CD8-positive, alpha-beta memory T cell (primary cell): ENCODE measurements around the gene TRMT2A. TPM values are rescaled to one million over a fixed set of nuclear protein-coding genes. Genes with fewer than 3 reads are reported as not detected.

Experiments
- CTCF ChIA-PET: fragments of 350-600 bp; sonication (Branson Sonifier 250); formaldehyde crosslinking; loops from one replicate; lab custom pipeline; 2021; ENCODE audit warnings: antibody characterized with exemption; lab: Charles Lee
- POLR2A ChIA-PET: fragments of 350-600 bp; sonication (Branson Sonifier 250); formaldehyde crosslinking; loops from one replicate; lab custom pipeline; 2021; ENCODE audit warnings: antibody characterized with exemption; lab: Charles Lee
- DNase-seq, 5 donors: peaks; one replicate each; pipeline versions ENCODE4 v3.0.0 to v3.0.0-alpha.2; 2020 to 2022; ENCODE audit warnings: mixed read lengths in 1 of 5
- H3K27ac ChIP-seq: one replicate; pipeline ENCODE4 v1.7.0; 2013; ENCODE audit warnings: low read depth, mild to moderate bottlenecking, low read length, moderate library complexity
- H3K27me3 ChIP-seq: 2 replicates; pipeline ENCODE4 v1.7.0; 2013; ENCODE audit warnings: low read length, mild to moderate bottlenecking; ENCODE audit not compliant: insufficient read depth, poor library complexity, severe bottlenecking
- H3K36me3 ChIP-seq: 2 replicates; pipeline ENCODE4 v1.7.0; 2013; ENCODE audit warnings: mild to moderate bottlenecking, low read length, moderate library complexity; ENCODE audit not compliant: insufficient read depth
- H3K4me1 ChIP-seq: 2 replicates; pipeline ENCODE4 v1.7.0; 2013; ENCODE audit warnings: mild to moderate bottlenecking, low read length, moderate library complexity; ENCODE audit not compliant: insufficient read depth
- H3K4me3 ChIP-seq: 2 replicates; pipeline ENCODE4 v1.7.0; 2013; ENCODE audit warnings: mild to moderate bottlenecking, low read length
- H3K9me3 ChIP-seq: 2 replicates; pipeline ENCODE4 v1.7.0; 2013; ENCODE audit warnings: mild to moderate bottlenecking, low read length
- H3K27ac Mint-ChIP-seq, 8 donors: one replicate each; pipeline ENCODE4 v1.8.0; 2020 to 2021; ENCODE audit warnings: mixed read lengths in 8 of 8, mild to moderate bottlenecking in 6 of 8, inconsistent platforms in 3 of 8, moderate library complexity in 3 of 8
- H3K27me3 Mint-ChIP-seq, 2 donors: one replicate each; pipeline ENCODE4 v1.8.0; 2020 to 2021; ENCODE audit warnings: mixed read lengths in 2 of 2, mild to moderate bottlenecking in 1 of 2, moderate library complexity in 1 of 2
- H3K36me3 Mint-ChIP-seq, 3 donors: one replicate each; pipeline ENCODE4 v1.8.0; 2020 to 2021; ENCODE audit warnings: mixed read lengths in 3 of 3, inconsistent platforms in 1 of 3, mild to moderate bottlenecking in 1 of 3
- H3K4me1 Mint-ChIP-seq, 3 donors: one replicate each; pipeline ENCODE4 v1.8.0; 2020 to 2021; ENCODE audit warnings: mixed read lengths in 3 of 3, inconsistent platforms in 1 of 3, mild to moderate bottlenecking in 1 of 3
- H3K4me3 Mint-ChIP-seq, 7 donors: one replicate each; pipeline ENCODE4 v1.8.0; 2020 to 2021; ENCODE audit warnings: mixed read lengths in 7 of 7, mild to moderate bottlenecking in 6 of 7, moderate library complexity in 4 of 7, inconsistent platforms in 2 of 7
- H3K9me3 Mint-ChIP-seq, 5 donors: one replicate each; pipeline ENCODE4 v1.8.0; 2020 to 2022; ENCODE audit warnings: mixed read lengths in 5 of 5, mild to moderate bottlenecking in 3 of 5, moderate library complexity in 2 of 5, inconsistent platforms in 1 of 5
- polyA plus RNA-seq: library from polyadenylated mRNA; unstranded; fragments of 300-500 nt; fragmentation: Illumina TruSeq; gene quantifications from one replicate; pipeline ENCODE4 v1.2.3, GENCODE V29; 2021
- total RNA-seq, 2 experiments: library from RNA; stranded (reverse); gene quantifications; one replicate each; pipeline ENCODE4 v1.2.3, GENCODE V29; 2021

Gene TRMT2A
- total and polyA plus RNA-seq, 3 experiments from 2014 or later = 35.6 to 121 (median 108) TPM

DNA sequence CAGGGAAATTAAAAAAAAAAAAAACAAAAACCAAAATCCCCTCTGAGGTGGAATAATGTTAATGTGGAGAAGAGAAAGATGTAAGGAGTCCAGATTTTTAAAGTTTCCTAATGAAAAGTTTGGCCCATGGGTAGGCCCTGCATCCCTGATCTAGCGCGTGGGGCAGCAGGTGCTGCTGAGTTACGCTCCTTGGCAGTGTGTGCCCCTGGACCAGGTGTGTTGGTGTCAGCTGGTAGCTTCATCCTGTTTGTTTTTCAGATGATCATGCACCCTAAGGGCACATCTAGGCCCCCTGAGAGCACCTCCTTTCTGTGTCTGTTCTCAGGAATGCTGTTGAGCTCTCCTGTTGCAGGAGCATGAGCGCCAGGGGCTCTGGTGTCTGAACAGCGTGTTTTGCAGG lies 30.3 kb downstream of the TRMT2A start:
- H3K9me3 Mint-ChIP-seq = no peaks in the 10 kb centered on the region
- H3K27ac ChIP-seq = no peak overlapping the region
- no peak for DNase-seq
- H3K27me3 ChIP-seq = no peaks in the 10 kb centered on the region
- peak overlapping the region in 6 of 8 donors; percentile 34 to 90 (median 80) for H3K27ac Mint-ChIP-seq
- CTCF ChIA-PET = no interaction called here
- peaks cover 63% of the 10 kb centered on the region for H3K36me3 ChIP-seq
- peaks cover 83 to 95% (median 89%) of the 10 kb centered on the region in 3 donors for H3K4me1 Mint-ChIP-seq
- peaks cover 79% of the 10 kb centered on the region for H3K4me1 ChIP-seq
- peak overlapping the region in 5 of 7 donors; percentile 74 to 83 (median 76) for H3K4me3 Mint-ChIP-seq
- H3K9me3 ChIP-seq = no peaks in the 10 kb centered on the region
- POLR2A ChIA-PET = interaction anchor here (0.7 kb wide), 1 partner anchor 66 kb away, joined by 8 read pairs; no protein-coding TSS in a partner anchor
- peaks cover 0 to 5% of the 10 kb centered on the region in 2 donors for H3K27me3 Mint-ChIP-seq
- H3K36me3 Mint-ChIP-seq = peaks cover 22 to 64% (median 34%) of the 10 kb centered on the region in 3 donors
- no peak overlapping the region for H3K4me3 ChIP-seq

GRCh38 chr22:20086101-20086599 lies 30.9 kb downstream of the TRMT2A start:
- peak overlapping the region; percentile 11 for H3K27ac ChIP-seq
- Mint-ChIP-seq H3K4me1 (peaks cover 83 to 95% (median 89%) of the 10 kb centered on the region in 3 donors), H3K9me3 (no peaks in the 10 kb centered on the region), H3K27ac (peak overlapping the region in 5 of 8 donors; percentile 13 to 71 (median 33)), H3K27me3 (peaks cover 0 to 5% of the 10 kb centered on the region in 2 donors), H3K4me3 (no peak overlapping the region), H3K36me3 (peaks cover 18 to 58% (median 28%) of the 10 kb centered on the region in 3 donors)
- POLR2A ChIA-PET = interaction anchor here (0.7 kb wide), 1 partner anchor 67 kb away, joined by 8 read pairs; no protein-coding TSS in a partner anchor
- CTCF ChIA-PET = no interaction called here
- no peaks in the 10 kb centered on the region for H3K9me3 ChIP-seq
- peaks cover 57% of the 10 kb centered on the region for H3K36me3 ChIP-seq
- no peak overlapping the region for H3K4me3 ChIP-seq
- H3K27me3 ChIP-seq = no peaks in the 10 kb centered on the region
- DNase-seq = no peak
- peaks cover 79% of the 10 kb centered on the region for H3K4me1 ChIP-seq

- Histone ChIP-seq H3K9me3 (no peaks in the 10 kb centered on the region), H3K27ac (peak overlapping the region; percentile 70), H3K27me3 (no peaks in the 10 kb centered on the region), H3K4me1 (peaks cover 78% of the 10 kb centered on the region), H3K4me3 (no peak overlapping the region), H3K36me3 (peaks cover 52% of the 10 kb centered on the region)
- peaks cover 0 to 5% of the 10 kb centered on the region in 2 donors for H3K27me3 Mint-ChIP-seq
- ChIA-PET CTCF (no interaction called here), POLR2A (no interaction called here)
- no peak overlapping the region for H3K4me3 Mint-ChIP-seq
- H3K4me1 Mint-ChIP-seq = peaks cover 83 to 95% (median 89%) of the 10 kb centered on the region in 3 donors
- H3K27ac Mint-ChIP-seq = peak overlapping the region in 4 of 8 donors; percentile 35 to 77 (median 46)
- peaks cover 16 to 55% (median 27%) of the 10 kb centered on the region in 3 donors for H3K36me3 Mint-ChIP-seq
- no peak for DNase-seq
- H3K9me3 Mint-ChIP-seq = no peaks in the 10 kb centered on the region
Observed at GRCh38 chr22:20085651-20086050, 31.4 kb downstream of the TRMT2A start.

- DNase-seq = no peak
- Mint-ChIP-seq H3K9me3 (no peaks in the 10 kb centered on the region), H3K4me3 (peak overlapping the region in 3 of 7 donors; percentile 15 to 70 (median 47)), H3K27me3 (peaks cover 0 to 3% of the 10 kb centered on the region in 2 donors), H3K4me1 (peaks cover 76 to 89% (median 82%) of the 10 kb centered on the region in 3 donors), H3K27ac (peak overlapping the region in 5 of 8 donors; percentile 12 to 81 (median 44)), H3K36me3 (peaks cover 10 to 48% (median 21%) of the 10 kb centered on the region in 3 donors)
- H3K36me3 ChIP-seq = peaks cover 44% of the 10 kb centered on the region
- no peaks in the 10 kb centered on the region for H3K27me3 ChIP-seq
- CTCF ChIA-PET = no interaction called here
- peaks cover 71% of the 10 kb centered on the region for H3K4me1 ChIP-seq
- H3K9me3 ChIP-seq = no peaks in the 10 kb centered on the region
- peak overlapping the region; percentile 70 for H3K27ac ChIP-seq
- POLR2A ChIA-PET = no interaction called here
- no peak overlapping the region for H3K4me3 ChIP-seq
Observed at GRCh38 chr22:20084547-20085413, 32.2 kb downstream of the TRMT2A start.

GRCh38 chr22:20083891-20084546 lies 33.0 kb downstream of the TRMT2A start:
- H3K27me3 ChIP-seq = no peaks in the 10 kb centered on the region
- H3K9me3 ChIP-seq = no peaks in the 10 kb centered on the region
- Mint-ChIP-seq H3K4me1 (peaks cover 70 to 86% (median 75%) of the 10 kb centered on the region in 3 donors), H3K9me3 (no peaks in the 10 kb centered on the region), H3K27me3 (peaks cover 0 to 3% of the 10 kb centered on the region in 2 donors), H3K27ac (peak overlapping the region in 6 of 8 donors; percentile 14 to 87 (median 54)), H3K36me3 (peaks cover 5 to 44% (median 21%) of the 10 kb centered on the region in 3 donors), H3K4me3 (peak overlapping the region in 3 of 7 donors; percentile 12 to 91 (median 58))
- ChIA-PET CTCF (no interaction called here), POLR2A (no interaction called here)
- no peak for DNase-seq
- H3K36me3 ChIP-seq = peaks cover 36% of the 10 kb centered on the region
- H3K27ac ChIP-seq = peak overlapping the region; percentile 70
- H3K4me3 ChIP-seq = no peak overlapping the region
- H3K4me1 ChIP-seq = peaks cover 64% of the 10 kb centered on the region

- Mint-ChIP-seq H3K36me3 (peaks cover 5 to 37% (median 18%) of the 10 kb centered on the region in 3 donors), H3K4me1 (peaks cover 65 to 79% (median 69%) of the 10 kb centered on the region in 3 donors), H3K4me3 (peak overlapping the region in 6 of 7 donors; percentile 7 to 91 (median 66)), H3K27ac (peak overlapping the region; percentile 3 to 88 (median 76)), H3K27me3 (peaks cover 0 to 3% of the 10 kb centered on the region in 2 donors), H3K9me3 (no peaks in the 10 kb centered on the region)
- ChIA-PET CTCF (interaction anchor here (2.8 kb wide), 1 partner anchor 8 kb away, joined by 9 read pairs; no protein-coding TSS in a partner anchor), POLR2A (no interaction called here)
- Histone ChIP-seq H3K36me3 (peaks cover 29% of the 10 kb centered on the region), H3K4me1 (peaks cover 63% of the 10 kb centered on the region), H3K9me3 (no peaks in the 10 kb centered on the region), H3K27me3 (no peaks in the 10 kb centered on the region), H3K4me3 (no peak overlapping the region), H3K27ac (peak overlapping the region; percentile 45)
- DNase-seq = no peak
Observed at GRCh38 chr22:20083157-20083890, 33.7 kb downstream of the TRMT2A start.
